HTERT RPE-1 (cell line): ENCODE measurements around the gene SRSF1.
"Not testable (repeated sequence)": the region's sequence is repeated elsewhere in the genome, so short reads cannot be mapped to it uniquely, and the experiment has no call there.

Experiments used
- in situ Hi-C: fragments of 300-500 bp; cut with MboI; formaldehyde crosslinking; loops from 4 replicates; pipeline ENCODE4 v1.14.3; 2020; ENCODE audit warnings: low sequenced_read_pairs

SRSF1 gene

GRCh38 chr17:57972151-57972550, 34.9 kb downstream of the SRSF1 start:
- in situ Hi-C loops: no loop called here

GRCh38 chr17:57971572-57971971, 35.5 kb downstream of the SRSF1 start:
- in situ Hi-C loops: no loop called here

- in situ Hi-C loops: no loop called here
These were observed 36.3 kb downstream of the SRSF1 start for GRCh38 chr17:57970710-57971109.

GRCh38 chr17:57968456-57968855, 38.6 kb downstream of the SRSF1 start:
- in situ Hi-C loops: no loop called here

- in situ Hi-C loops: no loop called here
These were observed 40.2 kb downstream of the SRSF1 start for GRCh38 chr17:57966875-57967274.

GRCh38 chr17:57966246-57966645, 40.8 kb downstream of the SRSF1 start:
- in situ Hi-C loops: no loop called here

- in situ Hi-C loops: no loop called here
These were observed 41.4 kb downstream of the SRSF1 start for GRCh38 chr17:57965521-57966160.

- in situ Hi-C loops: no loop called here
These were observed 43.9 kb downstream of the SRSF1 start for GRCh38 chr17:57963149-57963511.

- in situ Hi-C loops: no loop called here
These were observed 44.5 kb downstream of the SRSF1 start for GRCh38 chr17:57962279-57963148.

- in situ Hi-C loops: no loop called here
These were observed 47.1 kb downstream of the SRSF1 start for GRCh38 chr17:57959929-57960328.

- in situ Hi-C loops: not testable (repeated sequence)
These were observed 48.7 kb downstream of the SRSF1 start for GRCh38 chr17:57958391-57958790.

- in situ Hi-C loops: no loop called here
These were observed 49.2 kb downstream of the SRSF1 start for GRCh38 chr17:57957886-57958285.

- in situ Hi-C loops: no loop called here
These were observed 49.8 kb downstream of the SRSF1 start for GRCh38 chr17:57957120-57957850.

GRCh38 chr17:57956291-57957119, 50.5 kb downstream of the SRSF1 start:
- in situ Hi-C loops: no loop called here

GRCh38 chr17:57955183-57955931, 51.7 kb downstream of the SRSF1 start, which contains the start of gene CUEDC1:
Gene CUEDC1, minus strand, starts transcription at chr17:57955412. Its CDS starts 69,848 bp downstream, at chr17:57885564.
- in situ Hi-C loops: no loop called here

GRCh38 chr17:57954397-57955182, 52.5 kb downstream of the SRSF1 start:
- in situ Hi-C loops: no loop called here

GRCh38 chr17:57953705-57954396, 53.2 kb downstream of the SRSF1 start:
- in situ Hi-C loops: no loop called here
